MM.1S (cell line): ENCODE measurements around the gene SPIN1.

Source experiments
- EZH2 ChIP-seq: fragments of 300-600 bp; sonication (generic); optimal IDR thresholded peaks from 2 replicates; pipeline ENCODE3; 2017; ENCODE audit warnings: low read depth, mild to moderate bottlenecking, antibody characterized with exemption, low read length, mixed read lengths
- TF ChIP-seq, protein P1 (sequence below): fragments of 300-600 bp; sonication (generic); IDR thresholded peaks from 2 replicates; pipeline ENCODE4 v1.5.1; 2016; ENCODE audit warnings: antibody characterized with exemption, low read length, mixed read lengths

DNA sequence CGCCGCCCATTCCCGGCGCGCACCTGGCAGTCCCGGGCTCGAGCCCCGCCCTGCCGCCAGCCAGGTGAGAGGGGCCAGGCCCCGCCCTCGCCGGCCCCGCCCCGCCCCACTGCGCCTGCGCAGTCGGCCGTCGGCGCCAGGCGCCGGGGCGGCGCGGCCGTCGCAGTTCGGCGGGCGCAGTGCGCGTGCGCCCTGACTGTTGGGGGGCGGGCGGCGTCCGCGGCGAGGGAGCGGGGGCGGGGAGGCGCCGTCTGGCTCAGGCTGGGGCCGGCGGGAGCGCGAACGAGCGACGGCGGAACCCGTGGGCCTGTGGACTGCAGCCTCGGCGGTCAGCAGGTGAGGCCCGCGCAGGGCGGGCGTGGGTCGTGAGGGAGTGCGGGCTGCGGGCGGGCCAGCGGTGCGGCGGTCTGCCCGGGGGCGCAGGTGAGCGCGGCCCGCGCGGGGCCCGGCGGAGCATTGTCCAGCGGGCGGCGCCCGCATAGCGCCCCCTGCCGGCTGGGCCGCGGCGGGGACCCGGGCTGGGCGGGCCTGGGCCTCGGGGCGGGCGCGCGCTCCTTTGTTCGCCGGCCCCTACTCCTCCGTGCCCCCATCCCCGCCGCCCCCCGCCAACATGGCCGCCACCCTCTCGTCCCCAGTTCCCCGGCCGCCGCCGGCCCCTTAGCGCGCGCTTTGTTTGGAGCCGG lies at the start of gene SPIN1:
- TF ChIP-seq, protein P1, sequence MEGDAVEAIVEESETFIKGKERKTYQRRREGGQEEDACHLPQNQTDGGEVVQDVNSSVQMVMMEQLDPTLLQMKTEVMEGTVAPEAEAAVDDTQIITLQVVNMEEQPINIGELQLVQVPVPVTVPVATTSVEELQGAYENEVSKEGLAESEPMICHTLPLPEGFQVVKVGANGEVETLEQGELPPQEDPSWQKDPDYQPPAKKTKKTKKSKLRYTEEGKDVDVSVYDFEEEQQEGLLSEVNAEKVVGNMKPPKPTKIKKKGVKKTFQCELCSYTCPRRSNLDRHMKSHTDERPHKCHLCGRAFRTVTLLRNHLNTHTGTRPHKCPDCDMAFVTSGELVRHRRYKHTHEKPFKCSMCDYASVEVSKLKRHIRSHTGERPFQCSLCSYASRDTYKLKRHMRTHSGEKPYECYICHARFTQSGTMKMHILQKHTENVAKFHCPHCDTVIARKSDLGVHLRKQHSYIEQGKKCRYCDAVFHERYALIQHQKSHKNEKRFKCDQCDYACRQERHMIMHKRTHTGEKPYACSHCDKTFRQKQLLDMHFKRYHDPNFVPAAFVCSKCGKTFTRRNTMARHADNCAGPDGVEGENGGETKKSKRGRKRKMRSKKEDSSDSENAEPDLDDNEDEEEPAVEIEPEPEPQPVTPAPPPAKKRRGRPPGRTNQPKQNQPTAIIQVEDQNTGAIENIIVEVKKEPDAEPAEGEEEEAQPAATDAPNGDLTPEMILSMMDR = no peak
- no peak for TF ChIP-seq EZH2
